NOMO-1 (cell line): ENCODE results near the gene TBX10.

Source experiments
- DNase-seq, 2 experiments: peaks; one replicate each; lab custom pipeline; 2025; ENCODE audit not compliant: unreplicated experiment in 2 of 2; lab: John Stamatoyannopoulos, UW

Gene TBX10

GRCh38 chr11:67582011-67582410, 57.6 kb downstream of the TBX10 start:
- no peak for DNase-seq

- no peak for DNase-seq
These were observed 58.1 kb downstream of the TBX10 start for GRCh38 chr11:67581469-67581868.
